ENCODE results near the gene ZGPAT. TPM values are rescaled to one million over a fixed set of nuclear protein-coding genes. Genes with fewer than 3 reads are reported as not detected.

ZGPAT gene
- total and polyA plus RNA-seq, 9 of the 15 experiments (the other 6 are each of a cell fraction or from before 2014, with no cell fraction given): 0.14 to 26.6 (median 7.4) TPM

DNA sequence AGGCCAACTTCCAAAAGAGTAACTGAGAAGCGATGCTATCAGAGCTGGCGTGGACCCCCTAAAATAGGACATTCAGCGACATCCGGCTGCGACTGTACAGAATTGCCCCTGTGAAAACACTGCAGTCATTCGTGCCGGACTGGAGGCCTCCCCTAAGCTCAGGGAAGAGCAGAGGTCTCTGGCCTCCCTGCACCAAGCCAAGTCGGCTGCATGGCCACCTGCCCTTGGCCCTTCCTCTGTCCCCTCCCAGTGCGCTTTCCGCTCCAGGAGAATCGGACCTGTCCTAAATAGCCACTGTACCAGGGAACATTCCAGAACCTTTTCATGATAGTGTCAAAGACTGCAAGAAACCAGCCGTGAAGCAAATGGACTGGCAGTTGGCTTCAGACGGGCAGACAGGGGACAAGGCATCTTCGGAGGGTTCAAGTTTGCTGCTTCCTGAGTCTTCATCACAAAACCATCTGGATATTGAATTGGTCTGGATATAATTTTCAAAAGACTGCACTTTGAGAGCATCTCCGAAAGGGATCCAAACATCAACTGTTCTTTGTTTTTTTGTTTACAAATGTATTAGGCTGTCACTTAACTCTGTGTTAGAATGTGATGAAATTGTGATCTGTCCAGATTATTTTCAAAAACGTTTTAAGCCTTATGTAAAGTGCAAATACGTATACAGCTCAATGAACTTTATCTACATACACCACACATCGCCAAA, 48.3 kb downstream of the ZGPAT start:
- TF ChIP-seq STAG1 (CRISPR knock-in tag; IDR thresholded peaks at IDR 0.05; ENCODE audit: borderline replicate concordance) (no peak), MTA3 (IDR thresholded peaks at IDR 0.05; ENCODE audit: borderline replicate concordance) (no peak)
- ChIA-PET POLR2A (interaction anchor here (0.9 to 1.0 kb wide), 2 partner anchors 12 to 16 kb away, joined by 3 to 4 read pairs; no protein-coding TSS in a partner anchor), CTCF (ENCODE audit: low intra/inter-chr PET ratio) (no interaction called here)
- DNase-seq (ENCODE audit: extremely low read depth in 1 of 4, low spot score in 3 of 4): no peak
- WGBS (ENCODE audit: insufficient coverage, low coverage, missing lambda C conversion rate): 53% methylated on average over 18 of the region's 18 CpGs
- no peak overlapping the region for H3K27ac ChIP-seq (ENCODE audit: extremely low read depth, low read depth, low read length)
- no peaks in the 10 kb centered on the region for H3K9me3 ChIP-seq (replicated peaks; ENCODE audit: control insufficient read depth, insufficient read depth, low read depth, low read length)
- H3K4me2 ChIP-seq (ENCODE audit: insufficient read depth, low read length): no peak overlapping the region
- FAIRE-seq: no peak
- BruUV-seq (replicated peaks): no TSS peak
- in situ Hi-C loops (cut with MboI) (no loop called here), intact Hi-C loops (cut with micrococcal nuclease) (no loop called here)
- H3K4me3 ChIP-seq: no peak overlapping the region
- no peaks in the 10 kb centered on the region for H3K27me3 ChIP-seq (ENCODE audit: control insufficient read depth in 2 of 2, insufficient read depth in 2 of 2, low read length in 2 of 2)
- no peaks in the 10 kb centered on the region for H3K79me2 ChIP-seq (ENCODE audit: control insufficient read depth, insufficient read depth, low read length)
- no peaks in the 10 kb centered on the region for H4K20me1 ChIP-seq (replicated peaks; ENCODE audit: control insufficient read depth, insufficient read depth, low read length)
- peak overlapping the region in 1 of 2 experiments; percentile 43; a peak in 1 of 4 replicates for H3K9ac ChIP-seq (ENCODE audit: insufficient read depth in 1 of 2, low read depth in 2 of 2, low read length in 2 of 2)
- no peaks in the 10 kb centered on the region for H3K36me3 ChIP-seq (ENCODE audit: control insufficient read depth, insufficient read depth, low read length)
- H2AFZ ChIP-seq (ENCODE audit: low read depth, low read length): 0 out of 2 replicates have a peak overlapping the region, but pooled peaks have one; percentile 17
- H3K4me1 ChIP-seq (replicated peaks in 1 of 2; ENCODE audit: control insufficient read depth in 2 of 2, insufficient read depth in 2 of 2, low read length in 2 of 2): peaks cover 7 to 37% of the 10 kb centered on the region in 2 experiments; a peak in 4 of 5 replicates
- no peak for ATAC-seq
- H3K9me1 ChIP-seq (ENCODE audit: control insufficient read depth, insufficient read depth, low read length): no peaks in the 10 kb centered on the region

DNA sequence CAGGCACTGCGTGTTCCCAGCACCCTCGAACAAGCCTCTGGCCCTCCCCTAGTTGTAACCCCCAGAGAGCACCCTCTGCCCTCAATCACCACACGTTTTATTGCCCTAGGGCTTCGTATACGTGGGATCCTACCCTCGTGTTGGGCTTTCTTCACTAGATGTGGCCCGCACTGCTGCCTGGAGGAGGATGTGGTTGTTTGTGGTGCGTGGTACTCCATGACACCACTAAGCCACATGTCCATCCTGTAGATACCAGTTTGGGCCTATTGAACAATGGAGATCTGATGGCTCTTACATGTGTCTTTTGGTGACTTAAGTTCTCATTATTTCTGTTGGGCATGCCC, 48.8 kb downstream of the ZGPAT start:
- BruUV-seq (replicated peaks): no TSS peak
- H3K4me1 ChIP-seq (replicated peaks in 1 of 2; ENCODE audit: control insufficient read depth in 2 of 2, insufficient read depth in 2 of 2, low read length in 2 of 2): peaks cover 3 to 33% of the 10 kb centered on the region in 2 experiments; a peak in 3 of 5 replicates
- ChIA-PET POLR2A (no interaction called here), CTCF (ENCODE audit: low intra/inter-chr PET ratio) (no interaction called here)
- TF ChIP-seq, protein P1, sequence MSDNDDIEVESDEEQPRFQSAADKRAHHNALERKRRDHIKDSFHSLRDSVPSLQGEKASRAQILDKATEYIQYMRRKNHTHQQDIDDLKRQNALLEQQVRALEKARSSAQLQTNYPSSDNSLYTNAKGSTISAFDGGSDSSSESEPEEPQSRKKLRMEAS (CRISPR knock-in tag; IDR thresholded peaks at IDR 0.05): peak; percentile 37
- TF ChIP-seq, protein P2, sequence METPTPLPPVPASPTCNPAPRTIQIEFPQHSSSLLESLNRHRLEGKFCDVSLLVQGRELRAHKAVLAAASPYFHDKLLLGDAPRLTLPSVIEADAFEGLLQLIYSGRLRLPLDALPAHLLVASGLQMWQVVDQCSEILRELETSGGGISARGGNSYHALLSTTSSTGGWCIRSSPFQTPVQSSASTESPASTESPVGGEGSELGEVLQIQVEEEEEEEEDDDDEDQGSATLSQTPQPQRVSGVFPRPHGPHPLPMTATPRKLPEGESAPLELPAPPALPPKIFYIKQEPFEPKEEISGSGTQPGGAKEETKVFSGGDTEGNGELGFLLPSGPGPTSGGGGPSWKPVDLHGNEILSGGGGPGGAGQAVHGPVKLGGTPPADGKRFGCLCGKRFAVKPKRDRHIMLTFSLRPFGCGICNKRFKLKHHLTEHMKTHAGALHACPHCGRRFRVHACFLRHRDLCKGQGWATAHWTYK (CRISPR knock-in tag; IDR thresholded peaks at IDR 0.05): no peak
- TF ChIP-seq CTBP1 (IDR thresholded peaks at IDR 0.05; ENCODE audit: borderline replicate concordance) (0 out of 2 replicates have a peak, but pooled peaks have one; percentile 13), CHCHD3 (CRISPR knock-in tag; IDR thresholded peaks at IDR 0.05) (no peak)
- no peak overlapping the region for H3K4me3 ChIP-seq
- H3K9ac ChIP-seq (ENCODE audit: insufficient read depth in 1 of 2, low read depth in 2 of 2, low read length in 2 of 2): no peak overlapping the region
- H3K27ac ChIP-seq (ENCODE audit: extremely low read depth, low read depth, low read length): no peak overlapping the region
- in situ Hi-C loops (cut with MboI) (no loop called here), intact Hi-C loops (cut with micrococcal nuclease) (no loop called here)
- 0 out of 2 replicates have a peak overlapping the region, but pooled peaks have one; percentile 17 for H2AFZ ChIP-seq (ENCODE audit: low read depth, low read length)
- H3K4me2 ChIP-seq (ENCODE audit: insufficient read depth, low read length): no peak overlapping the region
- no peaks in the 10 kb centered on the region for H3K36me3 ChIP-seq (ENCODE audit: control insufficient read depth, insufficient read depth, low read length)
- DNase-seq (ENCODE audit: extremely low read depth in 1 of 4, low spot score in 3 of 4) (no peak), FAIRE-seq (no peak), ATAC-seq (no peak)
- no peaks in the 10 kb centered on the region for H3K9me3 ChIP-seq (replicated peaks; ENCODE audit: control insufficient read depth, insufficient read depth, low read depth, low read length)
- no peaks in the 10 kb centered on the region for H3K27me3 ChIP-seq (ENCODE audit: control insufficient read depth in 2 of 2, insufficient read depth in 2 of 2, low read length in 2 of 2)
- H3K79me2 ChIP-seq (ENCODE audit: control insufficient read depth, insufficient read depth, low read length): no peaks in the 10 kb centered on the region
- H3K9me1 ChIP-seq (ENCODE audit: control insufficient read depth, insufficient read depth, low read length): no peaks in the 10 kb centered on the region
- 21% methylated on average over 7 of the region's 8 CpGs for WGBS (ENCODE audit: insufficient coverage, low coverage, missing lambda C conversion rate)
- no peaks in the 10 kb centered on the region for H4K20me1 ChIP-seq (replicated peaks; ENCODE audit: control insufficient read depth, insufficient read depth, low read length)
